Measurements from ENCODE around the gene NFAM1. TPM values are rescaled to one million over a fixed set of nuclear protein-coding genes. Genes with fewer than 3 reads are reported as not detected.

NFAM1 gene
- total RNA-seq, 1 donor from 2014 or later = 1.3 TPM

- DNase-seq (ENCODE audit: low spot score) = no peak
These were observed 7.8 kb upstream of the NFAM1 start for GRCh38 chr22:42439821-42440674.

- DNase-seq (ENCODE audit: low spot score) = no peak
These were observed 6.9 kb upstream of the NFAM1 start for GRCh38 chr22:42439021-42439567.

- no peak for DNase-seq (ENCODE audit: low spot score)
These were observed 6.1 kb upstream of the NFAM1 start for GRCh38 chr22:42438293-42438650.

- peak; percentile 82 for DNase-seq (ENCODE audit: low spot score)
These were observed 5.5 kb upstream of the NFAM1 start for GRCh38 chr22:42437488-42438292.

- no peak for DNase-seq (ENCODE audit: low spot score)
These were observed 4.2 kb upstream of the NFAM1 start for GRCh38 chr22:42436404-42436803.

GRCh38 chr22:42434748-42435425 lies 2.7 kb upstream of the NFAM1 start:
- DNase-seq (ENCODE audit: low spot score) = no peak

GRCh38 chr22:42433754-42434682 lies 1.8 kb upstream of the NFAM1 start:
- DNase-seq (ENCODE audit: low spot score) = no peak

- DNase-seq (ENCODE audit: low spot score) = no peak
These were observed 615 bp upstream of the NFAM1 start for GRCh38 chr22:42432818-42433217.

GRCh38 chr22:42431401-42432019 lies 693 bp downstream of the NFAM1 start:
- DNase-seq (ENCODE audit: low spot score) = no peak

- no peak for DNase-seq (ENCODE audit: low spot score)
These were observed 1.6 kb downstream of the NFAM1 start for GRCh38 chr22:42430528-42431125.

GRCh38 chr22:42428760-42429159 lies 3.4 kb downstream of the NFAM1 start:
- DNase-seq (ENCODE audit: low spot score) = no peak

- no peak for DNase-seq (ENCODE audit: low spot score)
These were observed 4.2 kb downstream of the NFAM1 start for GRCh38 chr22:42428025-42428424.

- no peak for DNase-seq (ENCODE audit: low spot score)
These were observed 5.0 kb downstream of the NFAM1 start for GRCh38 chr22:42427167-42427566.

GRCh38 chr22:42425989-42426355 lies 6.2 kb downstream of the NFAM1 start:
- DNase-seq (ENCODE audit: low spot score) = no peak

GRCh38 chr22:42425337-42425988 lies 6.7 kb downstream of the NFAM1 start:
- peak; percentile 64 for DNase-seq (ENCODE audit: low spot score)

- DNase-seq (ENCODE audit: low spot score) = no peak
These were observed 12.8 kb downstream of the NFAM1 start for GRCh38 chr22:42419243-42419881.

GRCh38 chr22:42418811-42419242 lies 13.4 kb downstream of the NFAM1 start:
- no peak for DNase-seq (ENCODE audit: low spot score)

GRCh38 chr22:42417645-42418305 lies 14.4 kb downstream of the NFAM1 start:
- no peak for DNase-seq (ENCODE audit: low spot score)

Measured in ureter (tissue), 1 donor.